ENCODE measurements around the gene DGKG. TPM values are rescaled to one million over a fixed set of nuclear protein-coding genes. Genes with fewer than 3 reads are reported as not detected.

Gene DGKG
- total RNA-seq, 4 donors from 2014 or later: 14.5 to 35.1 (median 20.3) TPM

DNA sequence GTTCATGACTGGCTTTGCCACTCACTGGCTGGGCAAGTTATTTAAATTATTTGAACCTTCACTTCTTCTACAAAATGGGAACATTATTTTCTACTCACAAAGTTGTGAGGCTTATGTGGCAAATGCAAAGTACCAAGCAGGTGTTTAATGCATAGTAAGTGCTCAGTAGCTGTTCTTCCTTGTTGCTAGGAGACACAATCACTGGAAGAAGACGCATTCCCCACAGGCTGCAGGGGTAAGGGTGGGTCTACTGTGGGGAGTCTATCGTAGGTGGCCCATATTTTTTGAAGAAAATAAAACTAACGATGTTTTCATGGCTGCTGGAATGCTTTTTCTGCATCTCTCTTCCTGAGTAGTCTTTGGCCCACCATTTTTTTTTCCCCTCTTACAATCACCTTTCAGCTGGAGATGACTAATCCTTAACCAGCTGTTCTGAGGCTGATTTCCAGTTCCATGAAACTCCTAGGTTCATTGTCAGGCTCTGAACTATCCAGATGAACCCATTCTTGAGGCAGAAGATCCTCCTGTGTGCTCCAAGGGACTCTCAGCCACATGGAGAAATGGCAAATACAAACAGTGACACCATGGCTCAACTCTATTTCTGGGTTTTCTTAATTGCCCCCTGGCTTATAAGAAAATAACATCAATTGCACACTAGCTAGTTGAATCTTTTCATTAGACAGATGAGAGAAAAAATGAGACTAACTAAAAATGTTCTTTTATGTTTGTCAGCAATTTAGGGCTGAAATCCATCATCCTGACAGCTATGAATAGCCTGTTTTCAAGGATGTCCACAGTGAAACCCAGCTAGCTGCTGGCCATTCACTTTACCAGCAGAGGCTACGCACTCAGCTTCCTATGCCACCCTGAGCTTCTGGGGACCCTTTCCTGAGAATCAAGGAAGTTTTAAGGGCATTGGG is 144.9 kb downstream of the DGKG start:
- H3K4me1 ChIP-seq: no peaks in the 10 kb centered on the region

DNA sequence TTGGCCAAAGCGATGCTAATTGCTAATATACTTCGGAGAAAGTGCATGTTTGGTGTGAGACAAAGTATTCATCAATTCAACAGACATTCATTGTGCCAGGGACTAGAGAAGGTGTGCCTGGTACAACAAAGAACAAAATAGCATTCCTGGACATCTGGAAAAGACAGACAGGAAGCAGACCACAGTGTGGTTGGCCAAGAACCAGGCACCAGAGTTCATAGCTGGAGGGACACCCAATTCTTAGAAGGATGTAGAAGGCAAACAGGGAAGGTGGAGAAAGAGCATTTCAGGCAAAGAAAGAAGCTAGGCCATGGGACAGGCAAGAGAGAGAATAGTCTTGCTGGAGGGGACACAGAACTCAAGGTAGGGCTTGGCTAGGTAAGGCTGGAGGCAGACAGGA is 147.4 kb downstream of the DGKG start:
- intact Hi-C loops (cut with DNase I): no loop called here
- Histone ChIP-seq H3K27me3 (no peaks in the 10 kb centered on the region), H3K9me3 (no peaks in the 10 kb centered on the region), H3K36me3 (no peaks in the 10 kb centered on the region), H3K4me3 (replicated peaks in 1 of 3) (no peak overlapping the region), H3K27ac (no peak overlapping the region), H3K4me1 (no peaks in the 10 kb centered on the region)
- no peak for TF ChIP-seq POLR2A (IDR thresholded peaks at IDR 0.05)
- TF ChIP-seq, protein P1, sequence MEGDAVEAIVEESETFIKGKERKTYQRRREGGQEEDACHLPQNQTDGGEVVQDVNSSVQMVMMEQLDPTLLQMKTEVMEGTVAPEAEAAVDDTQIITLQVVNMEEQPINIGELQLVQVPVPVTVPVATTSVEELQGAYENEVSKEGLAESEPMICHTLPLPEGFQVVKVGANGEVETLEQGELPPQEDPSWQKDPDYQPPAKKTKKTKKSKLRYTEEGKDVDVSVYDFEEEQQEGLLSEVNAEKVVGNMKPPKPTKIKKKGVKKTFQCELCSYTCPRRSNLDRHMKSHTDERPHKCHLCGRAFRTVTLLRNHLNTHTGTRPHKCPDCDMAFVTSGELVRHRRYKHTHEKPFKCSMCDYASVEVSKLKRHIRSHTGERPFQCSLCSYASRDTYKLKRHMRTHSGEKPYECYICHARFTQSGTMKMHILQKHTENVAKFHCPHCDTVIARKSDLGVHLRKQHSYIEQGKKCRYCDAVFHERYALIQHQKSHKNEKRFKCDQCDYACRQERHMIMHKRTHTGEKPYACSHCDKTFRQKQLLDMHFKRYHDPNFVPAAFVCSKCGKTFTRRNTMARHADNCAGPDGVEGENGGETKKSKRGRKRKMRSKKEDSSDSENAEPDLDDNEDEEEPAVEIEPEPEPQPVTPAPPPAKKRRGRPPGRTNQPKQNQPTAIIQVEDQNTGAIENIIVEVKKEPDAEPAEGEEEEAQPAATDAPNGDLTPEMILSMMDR (IDR thresholded peaks at IDR 0.05): no peak
- 92 to 98% methylated on average over 2 of the region's 2 CpGs for WGBS, 2 donors
- no peak for DNase-seq

More for the DNA sequence above, 144.9 kb downstream of the DGKG start:
- TF ChIP-seq, protein P1 (IDR thresholded peaks at IDR 0.05): no peak
- TF ChIP-seq POLR2A (IDR thresholded peaks at IDR 0.05): no peak
- DNase-seq: no peak
- Histone ChIP-seq H3K4me3 (replicated peaks in 1 of 3) (no peak overlapping the region), H3K9me3 (no peaks in the 10 kb centered on the region), H3K27me3 (no peaks in the 10 kb centered on the region), H3K36me3 (no peaks in the 10 kb centered on the region), H3K27ac (no peak overlapping the region)
- intact Hi-C loops (cut with DNase I): no loop called here
- WGBS, 2 donors: 86 to 87% methylated on average over 4 of the region's 4 CpGs

DNA sequence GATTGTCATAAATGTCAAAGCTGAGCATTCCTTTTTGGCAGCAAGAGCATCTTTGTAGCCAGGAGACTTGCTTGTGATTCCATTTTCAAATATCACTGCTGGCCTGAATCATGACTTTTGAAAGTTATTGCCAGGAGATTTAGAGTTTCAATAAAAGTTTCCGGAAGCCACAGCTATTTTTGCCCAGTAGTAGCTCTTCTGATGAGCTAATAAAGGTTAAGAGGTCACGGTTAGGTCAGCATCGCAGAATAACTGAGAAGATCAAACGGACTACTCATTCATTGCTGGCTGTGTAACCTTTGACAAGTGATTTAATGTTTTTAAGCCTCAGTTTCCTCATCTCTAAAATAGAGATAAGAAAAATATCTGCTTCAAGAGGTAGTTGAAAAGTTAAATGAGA is 148.1 kb downstream of the DGKG start:
- Histone ChIP-seq H3K4me3 (replicated peaks in 1 of 3) (no peak overlapping the region), H3K36me3 (no peaks in the 10 kb centered on the region), H3K9me3 (no peaks in the 10 kb centered on the region), H3K4me1 (no peaks in the 10 kb centered on the region), H3K27me3 (no peaks in the 10 kb centered on the region), H3K27ac (no peak overlapping the region)
- 59 to 75% methylated on average over 4 of the region's 4 CpGs for WGBS, 2 donors
- intact Hi-C loops (cut with DNase I): no loop called here
- TF ChIP-seq POLR2A (IDR thresholded peaks at IDR 0.05): no peak
- TF ChIP-seq, protein P1 (IDR thresholded peaks at IDR 0.05): no peak
- DNase-seq: no peak

DNA sequence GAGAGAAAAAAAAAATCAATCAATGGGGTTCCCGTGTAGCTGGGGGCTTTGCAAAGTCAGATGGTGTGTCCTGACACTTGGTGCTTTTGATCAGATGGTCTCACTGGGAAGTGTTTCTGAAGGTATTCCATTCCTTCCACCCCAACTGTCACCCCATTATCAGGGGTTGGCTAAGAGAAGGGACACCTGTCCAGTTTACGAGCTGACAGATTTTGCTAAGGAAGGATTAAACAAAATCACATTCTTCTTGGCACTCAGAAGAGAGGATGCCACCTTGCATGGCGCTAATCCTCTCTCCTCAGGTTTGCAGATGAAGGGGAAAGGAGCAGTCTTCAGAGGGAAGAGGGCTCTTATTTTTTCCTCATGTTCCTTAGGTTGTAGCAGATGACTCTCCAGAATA is 149.4 kb downstream of the DGKG start:
- intact Hi-C loops (cut with DNase I): no loop called here
- H3K36me3 ChIP-seq: no peaks in the 10 kb centered on the region
- 91 to 93% methylated on average over 3 of the region's 3 CpGs for whole genome bisulfite sequencing, 2 donors

More for the DNA sequence above, 149.4 kb downstream of the DGKG start:
- Histone ChIP-seq H3K4me1 (no peaks in the 10 kb centered on the region), H3K9me3 (no peaks in the 10 kb centered on the region), H3K27ac (no peak overlapping the region), H3K4me3 (replicated peaks in 1 of 3) (no peak overlapping the region), H3K27me3 (no peaks in the 10 kb centered on the region)
- TF ChIP-seq, protein P1 (IDR thresholded peaks at IDR 0.05): no peak
- no peak for TF ChIP-seq POLR2A (IDR thresholded peaks at IDR 0.05)
- DNase-seq: no peak
